ENCODE data around the gene C1orf198. TPM values are rescaled to one million over a fixed set of nuclear protein-coding genes. Genes with fewer than 3 reads are reported as not detected.

Gene C1orf198
- polyA plus RNA-seq, 1 donor from 2014 or later, result 5.5 TPM

- Mint-ChIP-seq H3K4me1 (peaks cover 0 to 3% (median 0%) of the 10 kb centered on the region in 3 donors), H3K9me3 (peaks cover 0 to 2% (median 0%) of the 10 kb centered on the region in 3 donors), H3K4me3 (no peak overlapping the region), H3K27ac (peak overlapping the region in 1 of 3 donors; percentile 7), H3K36me3 (peaks cover 13% of the 10 kb centered on the region), H3K27me3 (no peaks in the 10 kb centered on the region)
Observed at GRCh38 chr1:230843503-230844309, 24.6 kb downstream of the C1orf198 start.

DNA sequence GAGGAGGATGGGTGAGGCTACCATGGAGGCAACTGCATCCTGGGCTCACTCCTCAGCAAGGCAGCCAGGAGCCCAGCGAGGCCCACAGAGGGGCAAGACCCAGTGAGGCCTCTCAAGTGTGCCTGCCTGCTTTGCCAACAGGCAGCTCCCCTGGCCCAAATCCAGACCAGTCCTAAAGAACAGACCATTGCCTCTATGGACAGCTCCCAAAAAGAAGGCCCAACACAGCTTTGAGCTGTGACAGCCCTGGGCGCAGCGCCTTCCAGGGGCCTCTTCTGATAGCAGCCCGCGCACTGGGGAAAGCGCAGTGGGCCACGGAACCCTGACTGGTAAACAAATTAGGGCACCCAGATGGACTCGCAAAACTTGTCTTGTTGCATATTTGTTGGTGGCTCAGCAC lies 25.5 kb downstream of the C1orf198 start:
- Mint-ChIP-seq H3K4me1 (peaks cover 0 to 3% (median 0%) of the 10 kb centered on the region in 3 donors), H3K36me3 (peaks cover 15% of the 10 kb centered on the region), H3K9me3 (peaks cover 0 to 2% (median 0%) of the 10 kb centered on the region in 3 donors), H3K27ac (no peak overlapping the region), H3K27me3 (no peaks in the 10 kb centered on the region), H3K4me3 (no peak overlapping the region)

- Mint-ChIP-seq H3K4me1 (peaks cover 0 to under 1% (median 0%) of the 10 kb centered on the region in 3 donors), H3K9me3 (peaks cover 0 to 5% (median 0%) of the 10 kb centered on the region in 3 donors), H3K36me3 (peaks cover 10% of the 10 kb centered on the region), H3K4me3 (no peak overlapping the region), H3K27ac (peak overlapping the region in 1 of 3 donors; percentile 27), H3K27me3 (no peaks in the 10 kb centered on the region)
Observed at GRCh38 chr1:230839173-230839572, 29.1 kb downstream of the C1orf198 start.

DNA sequence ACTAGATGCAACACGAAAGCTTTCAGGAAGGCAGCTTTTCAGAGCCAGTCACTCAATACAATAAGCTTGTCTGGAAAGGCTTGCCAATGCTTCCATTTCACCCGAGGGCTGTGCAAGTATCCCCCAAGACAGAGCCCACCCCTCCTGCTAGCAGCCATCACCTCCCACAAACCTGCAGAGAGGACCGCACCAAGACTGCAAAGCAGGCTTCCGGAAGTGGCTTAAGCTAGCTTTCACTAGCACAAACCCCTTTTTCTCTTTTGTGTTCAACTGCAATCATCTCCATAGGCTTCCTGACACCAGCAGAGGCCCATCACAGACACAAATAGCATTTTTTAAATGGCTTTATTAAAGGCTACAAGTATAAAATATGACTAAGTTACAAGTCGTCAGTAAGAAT lies 31.5 kb downstream of the C1orf198 start:
- Mint-ChIP-seq H3K27ac (no peak overlapping the region), H3K4me1 (no peaks in the 10 kb centered on the region), H3K9me3 (peaks cover 2 to 12% (median 9%) of the 10 kb centered on the region in 3 donors), H3K36me3 (peaks cover 7% of the 10 kb centered on the region), H3K4me3 (no peak overlapping the region), H3K27me3 (peaks cover 2% of the 10 kb centered on the region)

GRCh38 chr1:230836347-230836746 lies 32.0 kb downstream of the C1orf198 start:
- Mint-ChIP-seq H3K9me3 (peaks cover 2 to 15% (median 9%) of the 10 kb centered on the region in 3 donors), H3K4me3 (no peak overlapping the region), H3K27ac (no peak overlapping the region), H3K4me1 (no peaks in the 10 kb centered on the region), H3K27me3 (peaks cover 2% of the 10 kb centered on the region), H3K36me3 (peaks cover 7% of the 10 kb centered on the region)

- Mint-ChIP-seq H3K4me1 (no peaks in the 10 kb centered on the region), H3K9me3 (peaks cover 5 to 21% (median 12%) of the 10 kb centered on the region in 3 donors), H3K4me3 (no peak overlapping the region), H3K36me3 (peaks cover 3% of the 10 kb centered on the region), H3K27ac (no peak overlapping the region), H3K27me3 (peaks cover 4% of the 10 kb centered on the region)
Observed at GRCh38 chr1:230834292-230834691, 34.0 kb downstream of the C1orf198 start.

DNA sequence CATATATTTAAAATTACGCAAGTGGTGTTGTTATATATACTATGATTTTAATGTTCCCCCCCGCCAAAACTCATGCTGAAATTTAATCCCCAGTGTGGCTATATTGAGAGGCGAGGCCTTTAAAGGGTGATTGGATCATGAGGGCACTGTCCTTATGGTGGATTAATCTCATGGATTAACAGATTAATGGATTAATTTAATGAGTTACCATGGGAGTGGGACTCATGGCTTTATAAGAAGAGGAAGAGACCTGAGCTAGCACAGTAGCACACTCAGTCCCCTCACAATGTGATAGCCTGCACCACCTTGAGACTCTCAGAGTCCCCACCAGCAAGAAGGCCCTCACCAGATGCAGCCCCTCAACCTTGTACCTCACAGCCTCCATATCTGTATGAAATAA lies 34.8 kb downstream of the C1orf198 start:
- H3K9me3 Mint-ChIP-seq, result peaks cover 5 to 21% (median 12%) of the 10 kb centered on the region in 3 donors
- no peak overlapping the region for H3K4me3 Mint-ChIP-seq
- peaks cover 3% of the 10 kb centered on the region for H3K36me3 Mint-ChIP-seq
- no peak overlapping the region for H3K27ac Mint-ChIP-seq
- no peaks in the 10 kb centered on the region for H3K4me1 Mint-ChIP-seq
- H3K27me3 Mint-ChIP-seq, result peaks cover 4% of the 10 kb centered on the region

GRCh38 chr1:230832476-230832875 lies 35.8 kb downstream of the C1orf198 start:
- H3K4me1 Mint-ChIP-seq, result no peaks in the 10 kb centered on the region
- no peak overlapping the region for H3K27ac Mint-ChIP-seq
- H3K4me3 Mint-ChIP-seq, result no peak overlapping the region
- peaks cover 2% of the 10 kb centered on the region for H3K36me3 Mint-ChIP-seq
- H3K9me3 Mint-ChIP-seq, result peaks cover 5 to 21% (median 12%) of the 10 kb centered on the region in 3 donors
- peaks cover 4% of the 10 kb centered on the region for H3K27me3 Mint-ChIP-seq

GRCh38 chr1:230831771-230832170 lies 36.5 kb downstream of the C1orf198 start:
- Mint-ChIP-seq H3K4me1 (no peaks in the 10 kb centered on the region), H3K27ac (no peak overlapping the region), H3K27me3 (peaks cover 4% of the 10 kb centered on the region), H3K4me3 (no peak overlapping the region), H3K9me3 (peaks cover 5 to 21% (median 12%) of the 10 kb centered on the region in 3 donors), H3K36me3 (peaks cover 2% of the 10 kb centered on the region)

DNA sequence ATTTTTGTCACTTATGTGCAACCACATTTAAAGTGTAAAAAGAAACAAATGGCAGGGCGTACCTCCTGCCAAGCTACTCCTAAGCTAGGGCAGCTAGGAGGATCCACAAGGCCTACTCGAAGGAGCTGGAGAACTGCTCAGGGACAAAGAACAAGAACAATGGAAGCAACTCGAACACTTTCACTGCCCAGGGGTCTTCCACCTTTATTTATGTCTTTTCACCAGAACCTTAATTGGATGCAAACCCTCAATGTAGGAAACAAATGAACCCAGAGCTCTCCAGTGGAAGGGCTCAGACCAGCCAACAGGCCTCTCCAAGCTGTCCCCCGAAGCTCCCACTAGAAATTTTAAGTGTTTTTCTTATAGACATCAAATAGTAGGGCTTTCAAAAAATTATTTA lies 39.9 kb downstream of the C1orf198 start:
- Mint-ChIP-seq H3K27me3 (peaks cover 7% of the 10 kb centered on the region), H3K4me1 (no peaks in the 10 kb centered on the region), H3K36me3 (peaks cover 2% of the 10 kb centered on the region), H3K27ac (no peak overlapping the region), H3K9me3 (peaks cover 5 to 21% (median 8%) of the 10 kb centered on the region in 3 donors), H3K4me3 (no peak overlapping the region)

- Mint-ChIP-seq H3K36me3 (peaks cover under 1% of the 10 kb centered on the region), H3K4me3 (no peak overlapping the region)
Observed at GRCh38 chr1:230827801-230828200, 40.5 kb downstream of the C1orf198 start.

GRCh38 chr1:230827081-230827681 lies 41.1 kb downstream of the C1orf198 start:
- Mint-ChIP-seq H3K4me1 (no peaks in the 10 kb centered on the region), H3K9me3 (peaks cover 2 to 12% (median 8%) of the 10 kb centered on the region in 3 donors), H3K27ac (no peak overlapping the region), H3K4me3 (no peak overlapping the region), H3K27me3 (peaks cover 5% of the 10 kb centered on the region), H3K36me3 (no peaks in the 10 kb centered on the region)

More at GRCh38 chr1:230827801-230828200, 40.5 kb downstream of the C1orf198 start:
- H3K9me3 Mint-ChIP-seq, result peaks cover 2 to 17% (median 8%) of the 10 kb centered on the region in 3 donors
- H3K4me1 Mint-ChIP-seq, result no peaks in the 10 kb centered on the region
- H3K27me3 Mint-ChIP-seq, result peaks cover 5% of the 10 kb centered on the region
- H3K27ac Mint-ChIP-seq, result no peak overlapping the region

DNA sequence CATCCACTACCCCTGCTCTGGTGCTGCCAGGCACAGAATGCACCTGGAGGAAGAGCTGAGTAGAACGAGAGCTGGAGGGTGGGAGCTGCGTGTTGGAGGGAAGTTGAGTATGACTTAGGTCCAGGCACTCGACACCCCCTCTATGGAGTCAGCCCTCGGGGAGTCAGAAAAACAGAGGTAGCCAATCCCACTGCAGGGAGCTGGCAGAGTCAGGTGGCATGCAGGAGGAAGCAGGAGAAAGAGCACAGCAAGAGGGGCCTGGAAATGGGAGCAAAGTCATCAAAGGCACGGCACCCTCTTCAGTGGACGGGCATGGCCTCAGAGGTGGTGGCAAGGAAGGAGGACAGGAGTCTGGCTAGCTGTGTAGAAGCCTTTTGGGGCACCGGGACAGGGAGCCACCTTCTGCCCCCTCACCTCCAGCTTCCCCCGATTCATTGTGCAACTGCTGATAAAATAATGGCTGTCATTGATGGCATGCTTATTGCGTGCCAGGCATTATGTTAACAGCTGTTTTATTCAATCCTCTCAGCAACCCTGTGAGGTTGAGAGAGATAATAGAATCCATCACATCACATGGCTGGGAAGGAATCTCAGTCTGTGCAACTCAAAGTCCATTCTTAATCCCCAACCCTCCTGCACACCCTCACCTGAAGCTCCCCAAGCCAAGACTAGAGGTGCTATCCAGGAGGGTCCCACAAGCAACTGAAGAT lies 42.0 kb downstream of the C1orf198 start:
- peaks cover 9% of the 10 kb centered on the region for H3K27me3 Mint-ChIP-seq
- H3K27ac Mint-ChIP-seq, result no peak overlapping the region
- H3K4me3 Mint-ChIP-seq, result no peak overlapping the region
- no peaks in the 10 kb centered on the region for H3K36me3 Mint-ChIP-seq
- peaks cover 2 to 5% (median 4%) of the 10 kb centered on the region in 3 donors for H3K9me3 Mint-ChIP-seq
- no peaks in the 10 kb centered on the region for H3K4me1 Mint-ChIP-seq

- H3K36me3 Mint-ChIP-seq, result no peaks in the 10 kb centered on the region
- H3K4me1 Mint-ChIP-seq, result no peaks in the 10 kb centered on the region
- no peak overlapping the region for H3K4me3 Mint-ChIP-seq
- no peak overlapping the region for H3K27ac Mint-ChIP-seq
- H3K9me3 Mint-ChIP-seq, result peaks cover 0 to 2% (median 2%) of the 10 kb centered on the region in 3 donors
- H3K27me3 Mint-ChIP-seq, result peaks cover 9% of the 10 kb centered on the region
Observed at GRCh38 chr1:230825761-230826160, 42.6 kb downstream of the C1orf198 start.
